GM18951 (cell line): ENCODE data around the gene KIF25.

Experiments
- POLR2A ChIP-seq: IDR thresholded peaks from 4 replicates; pipeline ENCODE4 v1.6.1; 2011; ENCODE audit warnings: mild to moderate bottlenecking; ENCODE audit not compliant: insufficient read length, insufficient read depth; ENCODE audit errors: extremely low read depth
- in situ Hi-C: fragments of 300-500 bp; cut with MboI; formaldehyde crosslinking; loops from one replicate; pipeline ENCODE4 v1.12.0; 2022; ENCODE audit warnings: low sequenced_read_pairs, mixed read lengths, inconsistent platforms; ENCODE audit not compliant: unreplicated experiment

KIF25 gene

GRCh38 chr6:168042426-168043192 lies 45.1 kb downstream of the KIF25 start:
- in situ Hi-C loops = no loop called here
- TF ChIP-seq POLR2A = no peak

GRCh38 chr6:168043193-168043847 lies 45.8 kb downstream of the KIF25 start:
- in situ Hi-C loops = no loop called here

GRCh38 chr6:168043848-168044415 lies 46.5 kb downstream of the KIF25 start:
- in situ Hi-C loops = no loop called here

More at GRCh38 chr6:168043193-168043847, 45.8 kb downstream of the KIF25 start:
- no peak for TF ChIP-seq POLR2A

GRCh38 chr6:168044521-168045130 lies 47.2 kb downstream of the KIF25 start:
- in situ Hi-C loops = no loop called here
- no peak for TF ChIP-seq POLR2A

More at GRCh38 chr6:168043848-168044415, 46.5 kb downstream of the KIF25 start:
- TF ChIP-seq POLR2A = no peak

GRCh38 chr6:168045141-168045691 lies 47.7 kb downstream of the KIF25 start:
- TF ChIP-seq POLR2A = no peak
- in situ Hi-C loops = no loop called here

GRCh38 chr6:168045706-168046620 lies 48.5 kb downstream of the KIF25 start:
- in situ Hi-C loops = no loop called here
- TF ChIP-seq POLR2A = no peak

- in situ Hi-C loops = no loop called here
- TF ChIP-seq POLR2A = no peak
These were observed 49.2 kb downstream of the KIF25 start for GRCh38 chr6:168046696-168047095.

- in situ Hi-C loops = no loop called here
- no peak for TF ChIP-seq POLR2A
These were observed 50.6 kb downstream of the KIF25 start for GRCh38 chr6:168047841-168048723.

- in situ Hi-C loops = no loop called here
- TF ChIP-seq POLR2A = no peak
These were observed 51.2 kb downstream of the KIF25 start for GRCh38 chr6:168048724-168049025.

GRCh38 chr6:168049277-168049676 lies 51.8 kb downstream of the KIF25 start:
- in situ Hi-C loops = no loop called here

GRCh38 chr6:168049706-168050224 lies 52.3 kb downstream of the KIF25 start:
- no peak for TF ChIP-seq POLR2A
- in situ Hi-C loops = no loop called here

More at GRCh38 chr6:168049277-168049676, 51.8 kb downstream of the KIF25 start:
- TF ChIP-seq POLR2A = no peak
